SK-N-SH (cell line): ENCODE results near the gene METTL25B. TPM values are rescaled to one million over a fixed set of nuclear protein-coding genes. Genes with fewer than 3 reads are reported as not detected.
A peak's percentile ranks its signal among the peaks of the same experiment; 100 is the strongest.

Experiments
- CTCF ChIA-PET: fragments of 300-600, 350-600 bp; formaldehyde crosslinking; extraction: SDS; loops from one replicate; lab custom pipeline; 2021; lab: Yijun Ruan, JAX
- POLR2A ChIA-PET: fragments of 350-600 bp; sonication (Branson Sonifier 250); formaldehyde crosslinking; extraction: SDS; loops from one replicate; lab custom pipeline; 2020; ENCODE audit warnings: antibody characterized with exemption, inconsistent platforms; lab: Yijun Ruan, JAX
- DNase-seq: peaks from one replicate; pipeline ENCODE4 v3.0.0; 2012
- H2AFZ ChIP-seq: fragments of 200-600 bp; sonication (generic); 2 replicates; pipeline ENCODE4 v1.8.1; 2016; ENCODE audit warnings: antibody characterized with exemption, mild to moderate bottlenecking, low read depth
- H3F3A ChIP-seq: fragments of 200-600 bp; sonication (generic); replicated peaks from 2 replicates; pipeline ENCODE3; 2016; ENCODE audit warnings: antibody characterized with exemption, mild to moderate bottlenecking; ENCODE audit not compliant: insufficient read depth
- H3K27ac ChIP-seq, 2 experiments: fragments of 200-500 bp in 1 of 2; fragments of 200-600 bp in 1 of 2; sonication (Bioruptor generic) in 1 of 2; sonication (generic), shearing (Covaris generic) in 1 of 2; 2 replicates each; pipeline versions ENCODE4 v1.5.1 to v1.6.1; 2014 to 2016; ENCODE audit warnings: low read depth in 2 of 2, inconsistent platforms in 1 of 2, low read length in 1 of 2, mild to moderate bottlenecking in 1 of 2, mixed read lengths in 1 of 2
- H3K27me3 ChIP-seq: fragments of 200-600 bp; sonication (generic), shearing (Covaris generic); 2 replicates; pipeline ENCODE4 v1.6.1; 2016; ENCODE audit warnings: mixed run types; ENCODE audit not compliant: insufficient read depth
- H3K36me3 ChIP-seq, 2 experiments: fragments of 200-500 bp in 1 of 2; fragments of 200-600 bp in 1 of 2; sonication (Bioruptor generic) in 1 of 2; sonication (generic) in 1 of 2; replicated peaks in 1 of 2; 2 replicates each; pipeline versions ENCODE3 to v1.5.1; 2014 to 2016; ENCODE audit warnings: low read length in 1 of 2, mild to moderate bottlenecking in 1 of 2; ENCODE audit not compliant: insufficient read depth in 2 of 2, control insufficient read depth in 1 of 2
- H3K4me1 ChIP-seq, 2 experiments: fragments of 200-500 bp in 1 of 2; fragments of 200-600 bp in 1 of 2; sonication (Bioruptor generic) in 1 of 2; sonication (generic), shearing (Covaris generic) in 1 of 2; 2 replicates each; pipeline versions ENCODE4 v1.5.1 to v1.6.1; 2014 to 2016; ENCODE audit warnings: low read depth in 1 of 2, low read length in 1 of 2, mixed run types in 1 of 2; ENCODE audit not compliant: insufficient read depth in 2 of 2, control insufficient read depth in 1 of 2
- H3K4me2 ChIP-seq: fragments of 200-600 bp; sonication (generic), shearing (Covaris generic); 2 replicates; pipeline ENCODE4 v1.6.1; 2017; ENCODE audit warnings: mixed run types
- H3K4me3 ChIP-seq, 2 experiments: fragments of 200-500 bp in 1 of 2; fragments of 200-600 bp in 1 of 2; sonication (Bioruptor generic) in 1 of 2; sonication (generic), shearing (Covaris generic) in 1 of 2; 2 replicates each; pipeline versions ENCODE4 v1.5.1 to v1.8.1; 2014 to 2016; ENCODE audit warnings: low read depth in 2 of 2, inconsistent platforms in 1 of 2, low read length in 1 of 2, mild to moderate bottlenecking in 1 of 2, mixed read lengths in 1 of 2, moderate library complexity in 1 of 2
- H3K79me2 ChIP-seq: fragments of 200-600 bp; sonication (generic); 2 replicates; pipeline ENCODE4 v1.8.1; 2017; ENCODE audit warnings: mild to moderate bottlenecking; ENCODE audit not compliant: insufficient read depth
- H3K9ac ChIP-seq: fragments of 200-600 bp; sonication (generic); 2 replicates; pipeline ENCODE4 v1.6.1; 2017; ENCODE audit warnings: mixed run types
- H3K9me2 ChIP-seq: fragments of 200-600 bp; sonication (generic); 2 replicates; pipeline ENCODE4 v1.6.1; 2017; ENCODE audit warnings: mixed run types
- H3K9me3 ChIP-seq: fragments of 200-600 bp; sonication (generic); 2 replicates; pipeline ENCODE4 v1.6.1; 2017; ENCODE audit warnings: mixed run types, mild to moderate bottlenecking, moderate library complexity
- H4K20me1 ChIP-seq: fragments of 200-600 bp; sonication (generic); 2 replicates; pipeline ENCODE4 v1.6.1; 2017; ENCODE audit warnings: mild to moderate bottlenecking, mixed run types; ENCODE audit not compliant: insufficient read depth
- EP300 ChIP-seq, 2 experiments: IDR thresholded peaks; 2 replicates each; pipeline versions ENCODE4 v1.4.0 to v1.6.1; 2012; ENCODE audit warnings: borderline replicate concordance in 1 of 2, low read depth in 1 of 2, low read length in 1 of 2
- FOSL2 ChIP-seq: IDR thresholded peaks from 2 replicates; pipeline ENCODE4 v1.4.0; 2012; ENCODE audit warnings: low read depth, mild to moderate bottlenecking, moderate library complexity, borderline replicate concordance
- FOXJ3 ChIP-seq: sonication (generic); formaldehyde crosslinking; IDR thresholded peaks from 2 replicates; pipeline ENCODE4 v1.5.1; 2020; ENCODE audit warnings: mild to moderate bottlenecking, missing genetic modification reagents
- FOXM1 ChIP-seq: IDR thresholded peaks from 2 replicates; pipeline ENCODE4 v1.4.0; 2012; ENCODE audit warnings: low read depth, mild to moderate bottlenecking
- GATA2 ChIP-seq: sonication (generic); formaldehyde crosslinking; IDR thresholded peaks from 2 replicates; pipeline ENCODE4 v1.5.0; 2020; ENCODE audit warnings: mild to moderate bottlenecking, missing genetic modification reagents
- JUND ChIP-seq: IDR thresholded peaks from 2 replicates; pipeline ENCODE4 v1.4.0; 2012
- MEF2A ChIP-seq: IDR thresholded peaks from 2 replicates; pipeline ENCODE4 v1.4.0; 2012; ENCODE audit warnings: low read depth, borderline replicate concordance
- MXI1 ChIP-seq: IDR thresholded peaks from 2 replicates; pipeline ENCODE4 v1.6.1; 2012; ENCODE audit warnings: mild to moderate bottlenecking, low read depth, low read length, improper control_type of control experiment
- NFIC ChIP-seq: IDR thresholded peaks from 2 replicates; pipeline ENCODE4 v1.4.0; 2012; ENCODE audit warnings: borderline replicate concordance
- NRF1 ChIP-seq: IDR thresholded peaks from 2 replicates; pipeline ENCODE4 v1.6.1; 2012; ENCODE audit warnings: low read depth, mild to moderate bottlenecking, low read length
- RAD21 ChIP-seq: IDR thresholded peaks from 2 replicates; pipeline ENCODE4 v1.6.1; 2012; ENCODE audit warnings: mild to moderate bottlenecking, low read length
- RFX5 ChIP-seq: IDR thresholded peaks from 2 replicates; pipeline ENCODE4 v1.6.1; 2012; ENCODE audit warnings: mild to moderate bottlenecking, improper control_type of control experiment, low read length
- SIN3A ChIP-seq: IDR thresholded peaks from 2 replicates; pipeline ENCODE4 v1.6.1; 2012; ENCODE audit warnings: low read depth, mild to moderate bottlenecking, low read length, moderate library complexity, borderline replicate concordance
- YY1 ChIP-seq: IDR thresholded peaks from 2 replicates; pipeline ENCODE4 v1.4.0; 2012; ENCODE audit warnings: low read depth, mild to moderate bottlenecking
- WGBS: methylation state at CpG from one replicate; pipeline ENCODE4 v1.1.6; 2017; ENCODE audit warnings: low lambda C conversion rate; 5-methylcytosine and 5-hydroxymethylcytosine counted together
- polyA plus RNA-seq, 3 experiments: library from polyadenylated mRNA; depleted of rRNA; stranded (reverse); fragments of >200 nt; gene quantifications; 2 replicates each; pipeline ENCODE4 v1.2.3, GENCODE V29; 2012
- TF ChIP-seq, protein P1 (sequence below): IDR thresholded peaks from 2 replicates; pipeline ENCODE4 v1.4.0; 2012; ENCODE audit warnings: low read depth, borderline replicate concordance
- TF ChIP-seq, protein P2 (sequence below): fragments of 200-600 bp; sonication (generic); IDR thresholded peaks from 2 replicates; pipeline ENCODE4 v1.6.1; 2017; ENCODE audit warnings: antibody characterized with exemption, mild to moderate bottlenecking, moderate library complexity
- TF ChIP-seq, protein P3 (sequence below): IDR thresholded peaks from 2 replicates; pipeline ENCODE4 v1.4.0; 2012; ENCODE audit warnings: low read depth
- TF ChIP-seq, protein P4 (sequence below): IDR thresholded peaks from 2 replicates; pipeline ENCODE4; 2012
- TF ChIP-seq, protein P5 (sequence below): IDR thresholded peaks from 2 replicates; pipeline ENCODE4 v1.6.1; 2012; ENCODE audit warnings: mild to moderate bottlenecking, low read depth, low read length, moderate library complexity

Gene METTL25B
- polyA plus RNA-seq, 1 of the 3 experiments (the other 2 are of a cell fraction) = 20.1 TPM

DNA sequence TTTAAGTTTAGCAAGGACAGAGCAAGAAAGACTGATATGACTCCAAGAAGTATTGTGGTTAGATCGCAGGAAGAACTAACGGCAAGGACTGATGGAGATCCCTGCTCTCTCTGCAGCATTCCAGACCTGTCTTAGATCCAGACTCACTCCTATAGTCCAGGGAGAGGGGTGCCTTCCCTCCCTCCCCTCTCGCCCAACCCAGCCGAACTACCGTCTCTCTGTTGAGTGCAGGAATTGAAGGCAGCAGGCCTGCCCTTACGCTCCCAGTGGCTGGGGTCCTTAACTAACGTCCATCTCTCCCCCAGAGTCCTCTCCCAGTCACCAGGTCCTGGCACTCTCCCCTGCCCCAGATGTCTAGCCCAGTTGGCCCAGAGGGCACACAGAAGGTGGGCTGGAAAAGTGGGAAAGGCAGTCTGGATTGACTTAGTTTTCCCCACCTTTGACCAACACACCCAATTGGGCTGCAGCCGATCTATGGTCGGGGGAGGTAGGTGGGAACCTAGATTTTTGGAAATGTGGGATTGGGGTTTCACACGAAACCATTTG, 24.0 kb upstream of the METTL25B start (continued):
- TF ChIP-seq, protein P1, sequence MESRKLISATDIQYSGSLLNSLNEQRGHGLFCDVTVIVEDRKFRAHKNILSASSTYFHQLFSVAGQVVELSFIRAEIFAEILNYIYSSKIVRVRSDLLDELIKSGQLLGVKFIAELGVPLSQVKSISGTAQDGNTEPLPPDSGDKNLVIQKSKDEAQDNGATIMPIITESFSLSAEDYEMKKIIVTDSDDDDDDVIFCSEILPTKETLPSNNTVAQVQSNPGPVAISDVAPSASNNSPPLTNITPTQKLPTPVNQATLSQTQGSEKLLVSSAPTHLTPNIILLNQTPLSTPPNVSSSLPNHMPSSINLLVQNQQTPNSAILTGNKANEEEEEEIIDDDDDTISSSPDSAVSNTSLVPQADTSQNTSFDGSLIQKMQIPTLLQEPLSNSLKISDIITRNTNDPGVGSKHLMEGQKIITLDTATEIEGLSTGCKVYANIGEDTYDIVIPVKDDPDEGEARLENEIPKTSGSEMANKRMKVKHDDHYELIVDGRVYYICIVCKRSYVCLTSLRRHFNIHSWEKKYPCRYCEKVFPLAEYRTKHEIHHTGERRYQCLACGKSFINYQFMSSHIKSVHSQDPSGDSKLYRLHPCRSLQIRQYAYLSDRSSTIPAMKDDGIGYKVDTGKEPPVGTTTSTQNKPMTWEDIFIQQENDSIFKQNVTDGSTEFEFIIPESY = no peak
- TF ChIP-seq GATA2 (peak; percentile 46), MXI1 (no peak), RFX5 (no peak), JUND (no peak), FOXJ3 (CRISPR knock-in tag) (no peak; the same call in 1 of the 2 replicates), NFIC (no peak)
- TF ChIP-seq, protein P2, sequence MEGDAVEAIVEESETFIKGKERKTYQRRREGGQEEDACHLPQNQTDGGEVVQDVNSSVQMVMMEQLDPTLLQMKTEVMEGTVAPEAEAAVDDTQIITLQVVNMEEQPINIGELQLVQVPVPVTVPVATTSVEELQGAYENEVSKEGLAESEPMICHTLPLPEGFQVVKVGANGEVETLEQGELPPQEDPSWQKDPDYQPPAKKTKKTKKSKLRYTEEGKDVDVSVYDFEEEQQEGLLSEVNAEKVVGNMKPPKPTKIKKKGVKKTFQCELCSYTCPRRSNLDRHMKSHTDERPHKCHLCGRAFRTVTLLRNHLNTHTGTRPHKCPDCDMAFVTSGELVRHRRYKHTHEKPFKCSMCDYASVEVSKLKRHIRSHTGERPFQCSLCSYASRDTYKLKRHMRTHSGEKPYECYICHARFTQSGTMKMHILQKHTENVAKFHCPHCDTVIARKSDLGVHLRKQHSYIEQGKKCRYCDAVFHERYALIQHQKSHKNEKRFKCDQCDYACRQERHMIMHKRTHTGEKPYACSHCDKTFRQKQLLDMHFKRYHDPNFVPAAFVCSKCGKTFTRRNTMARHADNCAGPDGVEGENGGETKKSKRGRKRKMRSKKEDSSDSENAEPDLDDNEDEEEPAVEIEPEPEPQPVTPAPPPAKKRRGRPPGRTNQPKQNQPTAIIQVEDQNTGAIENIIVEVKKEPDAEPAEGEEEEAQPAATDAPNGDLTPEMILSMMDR = no peak
- TF ChIP-seq, all 33 proteins: peak for 4

DNA sequence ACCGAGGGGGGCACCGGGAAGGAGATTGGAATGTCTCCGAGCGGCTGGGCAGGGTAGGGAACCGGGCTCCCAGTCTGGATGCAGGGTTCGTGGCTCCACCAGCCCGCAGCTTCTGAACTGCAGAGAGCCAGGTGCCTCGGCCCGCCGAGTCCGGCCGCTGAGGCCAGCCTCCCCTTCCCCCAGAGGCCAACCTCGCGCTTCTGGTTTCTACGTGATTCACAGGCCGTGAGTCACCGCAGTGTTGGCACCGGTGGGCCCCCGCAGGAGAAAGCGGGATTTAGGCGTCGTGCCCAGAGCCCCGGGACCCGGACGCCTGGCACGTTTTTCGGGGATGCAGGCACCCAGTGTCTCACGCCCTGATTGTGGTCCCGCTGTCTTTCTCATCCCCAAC, 23.3 kb upstream of the METTL25B start:
- peaks cover 0 to 12% of the 10 kb centered on the region in 2 experiments for H3K36me3 ChIP-seq
- DNase-seq = no peak
- H3K9ac ChIP-seq = peak overlapping the region; percentile 44; the same call in 1 of the 2 replicates
- H3K79me2 ChIP-seq = no peaks in the 10 kb centered on the region
- H3F3A ChIP-seq = peaks cover 29% of the 10 kb centered on the region
- CTCF ChIA-PET = interaction anchor here (1.1 to 45.5 kb wide), 5 partner anchors 9 to 96 kb away, joined by 3 to 2702 read pairs (median 5); partner anchors contain the start of genes CRABP2, ISG20L2, METTL25B and NES
- H3K27ac ChIP-seq = peak overlapping the region in 1 of 2 experiments; percentile 98; a peak in 2 of 4 replicates
- no peaks in the 10 kb centered on the region for H3K9me3 ChIP-seq
- POLR2A ChIA-PET = interaction anchor here (1.8 to 5.3 kb wide), 3 partner anchors 14 to 29 kb away, joined by 5 to 57 read pairs (median 7); partner anchors contain the start of genes ISG20L2 and METTL25B
- peak overlapping the region; percentile 54 to 58 for H3K4me3 ChIP-seq
- no peaks in the 10 kb centered on the region for H3K27me3 ChIP-seq
- H3K4me2 ChIP-seq = peak overlapping the region; percentile 89
- no peak overlapping the region for H2AFZ ChIP-seq
- no peaks in the 10 kb centered on the region for H3K9me2 ChIP-seq
- WGBS = 5% methylated on average over 11 of the region's 29 CpGs
- H3K4me1 ChIP-seq = peaks cover 61 to 87% of the 10 kb centered on the region in 2 experiments
- H4K20me1 ChIP-seq = no peaks in the 10 kb centered on the region
- no peak for TF ChIP-seq FOXM1
- TF ChIP-seq, protein P3, sequence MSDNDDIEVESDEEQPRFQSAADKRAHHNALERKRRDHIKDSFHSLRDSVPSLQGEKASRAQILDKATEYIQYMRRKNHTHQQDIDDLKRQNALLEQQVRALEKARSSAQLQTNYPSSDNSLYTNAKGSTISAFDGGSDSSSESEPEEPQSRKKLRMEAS = peak; percentile 90
- TF ChIP-seq MEF2A = no peak
- TF ChIP-seq, protein P4, sequence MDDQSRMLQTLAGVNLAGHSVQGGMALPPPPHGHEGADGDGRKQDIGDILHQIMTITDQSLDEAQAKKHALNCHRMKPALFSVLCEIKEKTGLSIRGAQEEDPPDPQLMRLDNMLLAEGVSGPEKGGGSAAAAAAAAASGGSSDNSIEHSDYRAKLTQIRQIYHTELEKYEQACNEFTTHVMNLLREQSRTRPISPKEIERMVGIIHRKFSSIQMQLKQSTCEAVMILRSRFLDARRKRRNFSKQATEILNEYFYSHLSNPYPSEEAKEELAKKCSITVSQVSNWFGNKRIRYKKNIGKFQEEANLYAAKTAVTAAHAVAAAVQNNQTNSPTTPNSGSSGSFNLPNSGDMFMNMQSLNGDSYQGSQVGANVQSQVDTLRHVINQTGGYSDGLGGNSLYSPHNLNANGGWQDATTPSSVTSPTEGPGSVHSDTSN = peak; percentile 28; the same call in 1 of the 2 replicates
- peak; percentile 96 for TF ChIP-seq FOSL2
- TF ChIP-seq, protein P5, sequence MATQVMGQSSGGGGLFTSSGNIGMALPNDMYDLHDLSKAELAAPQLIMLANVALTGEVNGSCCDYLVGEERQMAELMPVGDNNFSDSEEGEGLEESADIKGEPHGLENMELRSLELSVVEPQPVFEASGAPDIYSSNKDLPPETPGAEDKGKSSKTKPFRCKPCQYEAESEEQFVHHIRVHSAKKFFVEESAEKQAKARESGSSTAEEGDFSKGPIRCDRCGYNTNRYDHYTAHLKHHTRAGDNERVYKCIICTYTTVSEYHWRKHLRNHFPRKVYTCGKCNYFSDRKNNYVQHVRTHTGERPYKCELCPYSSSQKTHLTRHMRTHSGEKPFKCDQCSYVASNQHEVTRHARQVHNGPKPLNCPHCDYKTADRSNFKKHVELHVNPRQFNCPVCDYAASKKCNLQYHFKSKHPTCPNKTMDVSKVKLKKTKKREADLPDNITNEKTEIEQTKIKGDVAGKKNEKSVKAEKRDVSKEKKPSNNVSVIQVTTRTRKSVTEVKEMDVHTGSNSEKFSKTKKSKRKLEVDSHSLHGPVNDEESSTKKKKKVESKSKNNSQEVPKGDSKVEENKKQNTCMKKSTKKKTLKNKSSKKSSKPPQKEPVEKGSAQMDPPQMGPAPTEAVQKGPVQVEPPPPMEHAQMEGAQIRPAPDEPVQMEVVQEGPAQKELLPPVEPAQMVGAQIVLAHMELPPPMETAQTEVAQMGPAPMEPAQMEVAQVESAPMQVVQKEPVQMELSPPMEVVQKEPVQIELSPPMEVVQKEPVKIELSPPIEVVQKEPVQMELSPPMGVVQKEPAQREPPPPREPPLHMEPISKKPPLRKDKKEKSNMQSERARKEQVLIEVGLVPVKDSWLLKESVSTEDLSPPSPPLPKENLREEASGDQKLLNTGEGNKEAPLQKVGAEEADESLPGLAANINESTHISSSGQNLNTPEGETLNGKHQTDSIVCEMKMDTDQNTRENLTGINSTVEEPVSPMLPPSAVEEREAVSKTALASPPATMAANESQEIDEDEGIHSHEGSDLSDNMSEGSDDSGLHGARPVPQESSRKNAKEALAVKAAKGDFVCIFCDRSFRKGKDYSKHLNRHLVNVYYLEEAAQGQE = 0 out of 2 replicates have a peak, but pooled peaks have one; percentile 52
- TF ChIP-seq SIN3A = peak; percentile 60; the same call in 1 of the 2 replicates
- TF ChIP-seq, protein P1 = 0 out of 2 replicates have a peak, but pooled peaks have one; percentile 58
- TF ChIP-seq RFX5 = no peak
- TF ChIP-seq NRF1 = no peak
- no peak for TF ChIP-seq YY1
- no peak for TF ChIP-seq RAD21
- peak in 1 of 2 experiments; percentile 65; a peak in 1 of 4 replicates for TF ChIP-seq EP300 (IDR thresholded peaks at IDR 0.05; ENCODE audit: borderline replicate concordance in 1 of 2, low read depth in 1 of 2, low read length in 1 of 2)
- peak; percentile 96 for TF ChIP-seq NFIC
